Activated naive CD4-positive, alpha-beta T cell treated with anti-CD3 and anti-CD28 coated beads, Interleukin-2, amount 50 U/mL, for 24 hours (primary cell): Measurements from ENCODE around the gene RASGRP4.
"Not testable (repeated sequence)": the region's sequence is repeated elsewhere in the genome, so short reads cannot be mapped to it uniquely, and the experiment has no call there.

Experiments used
- H3K27ac Mint-ChIP-seq: one replicate; pipeline ENCODE4 v1.8.0; 2021; ENCODE audit warnings: mild to moderate bottlenecking, mixed read lengths
- H3K27me3 Mint-ChIP-seq: one replicate; pipeline ENCODE4 v1.8.0; 2021; ENCODE audit warnings: mixed read lengths
- H3K36me3 Mint-ChIP-seq: one replicate; pipeline ENCODE4 v1.8.0; 2021; ENCODE audit warnings: mixed read lengths
- H3K4me1 Mint-ChIP-seq: one replicate; pipeline ENCODE4 v1.8.0; 2021; ENCODE audit warnings: mixed read lengths
- H3K4me3 Mint-ChIP-seq: one replicate; pipeline ENCODE4 v1.8.0; 2021; ENCODE audit warnings: mild to moderate bottlenecking, mixed read lengths
- H3K9me3 Mint-ChIP-seq: one replicate; pipeline ENCODE4 v1.8.0; 2021; ENCODE audit warnings: mixed read lengths

Gene RASGRP4

GRCh38 chr19:38430931-38431330 is 4.9 kb upstream of the RASGRP4 start:
- H3K4me1 Mint-ChIP-seq = peaks cover 31% of the 10 kb centered on the region
- H3K9me3 Mint-ChIP-seq = no peaks in the 10 kb centered on the region
- H3K27me3 Mint-ChIP-seq = peaks cover 10% of the 10 kb centered on the region
- H3K36me3 Mint-ChIP-seq = no peaks in the 10 kb centered on the region
- no peak overlapping the region for H3K4me3 Mint-ChIP-seq
- no peak overlapping the region for H3K27ac Mint-ChIP-seq

DNA sequence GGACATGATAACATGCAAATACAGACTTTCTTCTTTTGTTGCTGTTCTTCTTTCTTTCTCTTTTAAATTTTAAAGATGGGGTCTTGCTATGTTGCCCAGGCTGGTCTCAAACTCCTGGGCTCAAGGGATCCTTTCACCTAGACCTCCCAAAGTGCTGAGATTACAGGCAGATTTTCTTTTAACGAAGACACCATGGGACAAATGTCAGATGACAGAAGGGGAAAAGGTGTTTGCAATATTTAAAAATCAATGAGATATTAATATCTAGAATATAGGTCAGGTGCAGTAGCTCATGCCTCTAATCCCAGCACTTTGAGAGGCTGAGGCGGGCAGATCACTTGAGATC is 3.8 kb upstream of the RASGRP4 start:
- H3K27ac Mint-ChIP-seq = peak overlapping the region; percentile 98

GRCh38 chr19:38429055-38429810 is 3.2 kb upstream of the RASGRP4 start:
- Mint-ChIP-seq H3K27me3 (peaks cover 5% of the 10 kb centered on the region), H3K36me3 (no peaks in the 10 kb centered on the region), H3K4me3 (peak overlapping the region; percentile 27), H3K9me3 (no peaks in the 10 kb centered on the region), H3K27ac (peak overlapping the region; percentile 98), H3K4me1 (peaks cover 32% of the 10 kb centered on the region)

More for the DNA sequence above, 3.8 kb upstream of the RASGRP4 start:
- Mint-ChIP-seq H3K4me3 (no peak overlapping the region), H3K4me1 (peaks cover 35% of the 10 kb centered on the region), H3K27me3 (peaks cover 7% of the 10 kb centered on the region), H3K36me3 (no peaks in the 10 kb centered on the region), H3K9me3 (no peaks in the 10 kb centered on the region)

DNA sequence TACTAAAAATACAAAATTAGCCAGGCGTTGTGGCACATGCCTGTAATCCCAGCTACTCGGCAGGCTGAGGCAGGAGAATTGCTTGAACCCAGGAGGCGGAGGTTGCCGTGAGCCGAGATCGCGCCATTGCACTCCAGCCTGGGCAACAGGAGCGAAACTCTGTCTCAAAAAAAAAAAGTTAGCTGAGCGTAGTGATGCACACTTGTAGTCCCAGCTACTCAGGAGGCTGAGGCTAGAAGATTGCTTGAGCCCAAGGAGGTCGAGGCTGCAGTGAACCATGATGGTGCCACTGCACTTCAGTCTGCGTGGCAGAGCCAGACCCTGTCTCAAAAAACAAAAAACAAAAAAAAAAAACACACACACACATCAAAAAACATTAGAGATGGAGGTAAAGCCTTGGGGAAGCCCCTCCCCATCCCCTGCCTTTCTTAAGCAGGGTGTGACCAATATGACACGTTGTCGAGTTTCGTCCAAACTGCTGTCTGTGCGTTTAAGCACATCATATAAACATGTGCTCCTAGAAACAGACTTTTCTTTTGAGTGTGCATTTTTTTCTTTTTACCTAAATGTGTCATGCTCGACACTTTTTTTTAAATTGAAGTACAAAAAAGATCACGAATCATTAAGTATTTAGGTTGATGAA is 1.1 kb upstream of the RASGRP4 start:
- not testable (repeated sequence) for H3K4me3 Mint-ChIP-seq, H3K36me3 Mint-ChIP-seq, H3K27me3 Mint-ChIP-seq, H3K9me3 Mint-ChIP-seq
- Mint-ChIP-seq H3K4me1 (peaks cover 25% of the 10 kb centered on the region), H3K27ac (peak overlapping the region; percentile 87)

- H3K4me1 Mint-ChIP-seq = peaks cover 25% of the 10 kb centered on the region
Observed at GRCh38 chr19:38425222-38425809, 703 bp downstream of the RASGRP4 start.

GRCh38 chr19:38424272-38424671 is 1.7 kb downstream of the RASGRP4 start:
- Mint-ChIP-seq H3K4me3 (no peak overlapping the region), H3K27ac (no peak overlapping the region), H3K9me3 (no peaks in the 10 kb centered on the region), H3K27me3 (peaks cover 2% of the 10 kb centered on the region), H3K4me1 (peaks cover 21% of the 10 kb centered on the region), H3K36me3 (no peaks in the 10 kb centered on the region)

More at GRCh38 chr19:38425222-38425809, 703 bp downstream of the RASGRP4 start:
- Mint-ChIP-seq H3K27ac (no peak overlapping the region), H3K9me3 (no peaks in the 10 kb centered on the region), H3K36me3 (no peaks in the 10 kb centered on the region), H3K4me3 (peak overlapping the region; percentile 54), H3K27me3 (peaks cover 2% of the 10 kb centered on the region)

DNA sequence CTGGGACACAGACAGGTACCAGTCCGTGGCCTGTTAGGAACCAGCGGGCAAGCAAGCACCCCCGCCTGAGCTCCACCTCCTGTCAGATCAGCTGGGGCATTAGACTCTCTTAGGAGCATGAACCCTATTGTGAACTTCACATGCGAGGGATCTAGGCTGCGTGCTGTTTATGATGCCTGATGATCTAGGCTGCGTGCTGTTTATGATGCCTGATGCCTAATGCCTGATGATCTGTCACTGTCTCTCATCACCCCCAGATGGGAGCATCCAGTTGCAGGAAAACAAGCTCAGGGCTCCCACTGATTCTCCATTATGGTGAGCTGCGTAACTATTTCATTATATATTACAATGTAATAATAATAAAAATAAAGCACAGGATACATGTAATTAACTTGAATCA is 3.6 kb downstream of the RASGRP4 start:
- Mint-ChIP-seq H3K4me3 (no peak overlapping the region), H3K27me3 (peaks cover 2% of the 10 kb centered on the region), H3K9me3 (no peaks in the 10 kb centered on the region), H3K27ac (no peak overlapping the region), H3K36me3 (no peaks in the 10 kb centered on the region), H3K4me1 (peaks cover 26% of the 10 kb centered on the region)

GRCh38 chr19:38421856-38422255 is 4.2 kb downstream of the RASGRP4 start:
- H3K36me3 Mint-ChIP-seq = no peaks in the 10 kb centered on the region
- peaks cover 2% of the 10 kb centered on the region for H3K27me3 Mint-ChIP-seq
- peaks cover 31% of the 10 kb centered on the region for H3K4me1 Mint-ChIP-seq
- H3K27ac Mint-ChIP-seq = no peak overlapping the region
- H3K4me3 Mint-ChIP-seq = no peak overlapping the region
- H3K9me3 Mint-ChIP-seq = no peaks in the 10 kb centered on the region

DNA sequence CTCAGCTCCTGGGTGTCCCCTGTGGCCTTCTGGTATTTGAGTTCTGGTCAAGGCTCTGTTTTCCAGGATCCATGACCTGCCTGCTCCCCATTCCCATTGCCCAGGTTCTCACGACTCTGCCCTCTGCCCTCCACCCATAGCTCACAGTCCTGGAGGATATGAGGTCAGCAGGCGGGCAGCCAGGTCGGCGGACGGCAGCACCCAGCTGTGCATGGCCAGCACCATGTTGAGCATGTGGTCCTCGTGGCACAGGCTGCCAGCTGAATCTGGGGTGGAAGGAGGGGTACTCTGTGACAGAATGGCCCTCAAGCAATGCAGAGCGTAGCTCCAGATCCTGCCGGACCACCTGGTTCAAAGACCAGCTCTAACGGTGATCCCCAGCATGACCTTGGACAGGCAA is 5.1 kb downstream of the RASGRP4 start:
- H3K4me1 Mint-ChIP-seq = peaks cover 24% of the 10 kb centered on the region
- H3K9me3 Mint-ChIP-seq = no peaks in the 10 kb centered on the region
- H3K27ac Mint-ChIP-seq = no peak overlapping the region
- H3K27me3 Mint-ChIP-seq = no peaks in the 10 kb centered on the region
- no peaks in the 10 kb centered on the region for H3K36me3 Mint-ChIP-seq
- no peak overlapping the region for H3K4me3 Mint-ChIP-seq

DNA sequence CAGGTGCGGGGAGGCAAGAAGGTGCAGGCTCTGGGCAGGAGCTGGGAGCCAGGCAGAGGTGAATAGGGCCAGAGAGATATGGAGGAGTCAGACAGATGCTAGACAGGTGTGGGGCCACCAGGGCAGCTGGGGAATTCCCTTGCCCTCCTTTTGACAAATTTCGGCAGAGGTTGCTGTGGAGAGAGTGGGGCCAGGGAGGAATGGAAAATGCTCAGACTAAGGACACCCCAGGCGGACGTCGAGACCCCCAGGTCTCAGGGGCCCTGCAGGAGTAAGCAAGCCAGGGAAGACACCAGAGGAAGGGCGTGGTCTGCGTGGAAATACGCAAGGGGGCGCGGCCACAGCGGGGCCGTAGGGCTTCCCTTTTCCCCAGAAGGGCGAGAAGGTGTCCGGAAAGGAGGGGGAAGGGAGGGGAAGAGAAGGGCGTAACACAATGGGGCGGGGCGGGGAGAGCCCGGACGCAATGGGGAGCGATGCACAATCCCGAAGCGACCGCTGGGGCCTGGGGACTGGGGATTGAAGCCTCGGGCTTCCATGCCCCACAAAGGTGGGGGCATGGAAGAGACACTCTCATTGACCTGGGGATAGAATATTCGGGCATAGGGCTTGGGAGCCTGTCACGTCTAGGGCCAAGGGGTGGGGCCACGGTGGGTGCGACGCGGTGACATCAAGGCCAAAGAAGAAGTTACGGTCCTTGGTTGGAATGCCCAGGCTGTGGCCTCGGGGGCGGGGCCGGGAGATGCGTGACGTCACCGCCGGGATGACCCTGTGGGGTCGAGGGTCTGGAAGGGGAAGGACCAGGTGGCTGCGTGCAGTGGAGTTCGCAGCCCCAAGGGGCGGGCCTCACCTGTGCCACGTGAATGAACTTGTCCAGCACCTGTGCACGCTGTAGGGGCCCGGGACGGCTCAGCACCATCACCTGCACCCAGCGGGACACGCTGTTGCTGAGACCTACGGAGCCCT is 8.2 kb downstream of the RASGRP4 start:
- Mint-ChIP-seq H3K9me3 (no peaks in the 10 kb centered on the region), H3K4me3 (peak overlapping the region; percentile 85), H3K27ac (peak overlapping the region; percentile 53), H3K4me1 (peaks cover 21% of the 10 kb centered on the region), H3K27me3 (no peaks in the 10 kb centered on the region), H3K36me3 (no peaks in the 10 kb centered on the region)

GRCh38 chr19:38417146-38417543 is 8.9 kb downstream of the RASGRP4 start:
- Mint-ChIP-seq H3K4me1 (peaks cover 21% of the 10 kb centered on the region), H3K27me3 (no peaks in the 10 kb centered on the region), H3K27ac (peak overlapping the region; percentile 53), H3K4me3 (peak overlapping the region; percentile 85), H3K9me3 (no peaks in the 10 kb centered on the region), H3K36me3 (no peaks in the 10 kb centered on the region)

GRCh38 chr19:38413416-38413815 is 12.6 kb downstream of the RASGRP4 start:
- Mint-ChIP-seq H3K27me3 (no peaks in the 10 kb centered on the region), H3K9me3 (no peaks in the 10 kb centered on the region), H3K27ac (no peak overlapping the region), H3K4me3 (no peak overlapping the region), H3K4me1 (peaks cover 14% of the 10 kb centered on the region), H3K36me3 (no peaks in the 10 kb centered on the region)

- no peak overlapping the region for H3K4me3 Mint-ChIP-seq
- H3K9me3 Mint-ChIP-seq = no peaks in the 10 kb centered on the region
- peaks cover 11% of the 10 kb centered on the region for H3K4me1 Mint-ChIP-seq
- H3K36me3 Mint-ChIP-seq = no peaks in the 10 kb centered on the region
- no peak overlapping the region for H3K27ac Mint-ChIP-seq
- H3K27me3 Mint-ChIP-seq = no peaks in the 10 kb centered on the region
Observed at GRCh38 chr19:38412961-38413360, 13.1 kb downstream of the RASGRP4 start.

DNA sequence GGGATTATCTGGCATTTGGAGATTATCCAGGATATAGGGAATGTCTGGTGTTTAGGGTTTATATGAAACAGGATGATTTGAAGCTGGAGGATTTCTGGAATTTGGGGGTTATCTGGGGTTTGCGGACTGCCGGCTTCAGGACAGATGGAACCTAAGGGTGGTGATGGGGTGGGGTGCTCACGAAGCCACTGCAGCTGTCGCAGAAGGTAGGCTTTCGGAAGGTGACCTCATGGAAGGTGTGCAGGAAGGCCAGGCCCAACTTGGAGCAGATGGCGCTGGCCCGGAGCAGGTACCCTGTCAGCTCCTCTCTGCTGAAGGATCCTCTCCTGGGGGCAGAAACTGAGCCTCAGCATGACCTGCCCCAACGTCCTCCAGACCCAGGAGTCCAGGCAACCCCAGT is 13.5 kb downstream of the RASGRP4 start:
- Mint-ChIP-seq H3K36me3 (no peaks in the 10 kb centered on the region), H3K4me3 (no peak overlapping the region), H3K9me3 (no peaks in the 10 kb centered on the region), H3K4me1 (peaks cover 6% of the 10 kb centered on the region), H3K27ac (no peak overlapping the region), H3K27me3 (no peaks in the 10 kb centered on the region)

GRCh38 chr19:38411898-38412297 is 14.1 kb downstream of the RASGRP4 start:
- not testable (repeated sequence) for H3K36me3 Mint-ChIP-seq, H3K4me3 Mint-ChIP-seq, H3K9me3 Mint-ChIP-seq, H3K27ac Mint-ChIP-seq, H3K4me1 Mint-ChIP-seq, H3K27me3 Mint-ChIP-seq
